Left ventricle myocardium inferior (tissue), 1 donor: Measurements from ENCODE around the gene HS6ST2. TPM values are rescaled to one million over a fixed set of nuclear protein-coding genes. Genes with fewer than 3 reads are reported as not detected.
"Not testable (repeated sequence)": the region's sequence is repeated elsewhere in the genome, so short reads cannot be mapped to it uniquely, and the experiment has no call there.

Experiments
- DNase-seq: peaks from one replicate; pipeline ENCODE4 v3.0.0-alpha.2; 2020
- H3K27ac ChIP-seq: fragments of 200-600 bp; replicated peaks from 2 replicates; pipeline ENCODE4 v1.8.0; 2021
- H3K27me3 ChIP-seq: fragments of 200-600 bp; 2 replicates; pipeline ENCODE4 v1.8.0; 2021; ENCODE audit warnings: low read depth
- H3K36me3 ChIP-seq: fragments of 200-600 bp; 2 replicates; pipeline ENCODE4 v1.8.0; 2021
- H3K4me1 ChIP-seq: fragments of 200-600 bp; 2 replicates; pipeline ENCODE4 v1.8.0; 2021
- H3K4me3 ChIP-seq: fragments of 200-600 bp; 2 replicates; pipeline ENCODE4 v1.8.0; 2021; ENCODE audit warnings: mild to moderate bottlenecking, moderate library complexity
- H3K9me3 ChIP-seq: fragments of 200-600 bp; replicated peaks from 2 replicates; pipeline ENCODE4 v1.8.0; 2021
- intact Hi-C: fragments of 100-400 bp; cut with micrococcal nuclease; formaldehyde crosslinking; loops from one replicate; pipeline ENCODE4 v1.11.0; 2022
- total RNA-seq: library from RNA; stranded (reverse); fragmentation: NEBNext Ultra II Directional; extraction: Animal tissue kit (Norgen Biotek cat#: 25700); gene quantifications from one replicate; pipeline ENCODE4 v1.2.1, GENCODE V29; 2021
- TF ChIP-seq, protein P1 (sequence below): fragments of 200-600 bp; IDR thresholded peaks from 2 replicates; pipeline ENCODE4 v1.8.0; 2021; ENCODE audit warnings: antibody characterized with exemption, mild to moderate bottlenecking, borderline replicate concordance
- donor health status: DM: no; HTN: yes; CAD: no; lungs with severe emphysema.

Gene HS6ST2
- total RNA-seq, 1 donor from 2014 or later: 0.19 TPM

DNA sequence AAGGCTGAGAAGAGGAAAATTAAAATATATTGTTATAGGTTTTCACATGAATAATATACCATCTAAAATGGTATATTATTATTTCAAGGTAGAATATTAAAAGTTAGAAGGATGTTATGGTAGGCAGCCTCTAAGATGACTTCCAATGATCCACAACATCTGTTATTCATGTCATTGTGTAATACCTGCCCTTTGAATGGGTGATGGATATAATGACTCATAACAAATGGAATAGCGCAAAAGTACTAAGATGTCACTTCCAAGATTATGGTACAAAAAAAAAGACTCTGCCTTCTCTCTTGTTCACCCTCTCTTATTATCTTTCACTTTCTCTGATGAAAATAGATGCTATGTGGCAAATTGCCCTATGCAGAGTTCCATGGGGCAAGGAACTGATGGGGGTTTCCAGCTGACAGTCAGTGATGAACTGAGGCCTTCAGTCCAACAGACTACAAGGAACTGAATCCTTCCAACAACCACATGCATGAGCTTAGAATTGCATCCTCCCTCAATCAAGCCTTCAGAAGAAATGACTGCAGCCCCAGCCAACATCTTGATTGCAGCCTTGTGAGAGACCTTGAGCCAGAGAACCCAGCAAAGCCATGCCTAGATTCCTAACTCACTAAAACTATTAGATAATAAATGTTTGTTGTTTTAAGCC lies 57.7 kb downstream of the HS6ST2 start:
- Histone ChIP-seq H3K27me3 (no peaks in the 10 kb centered on the region), H3K9me3 (no peaks in the 10 kb centered on the region), H3K4me3 (no peak overlapping the region), H3K36me3 (no peaks in the 10 kb centered on the region), H3K27ac (no peak overlapping the region), H3K4me1 (no peaks in the 10 kb centered on the region)
- TF ChIP-seq, protein P1, sequence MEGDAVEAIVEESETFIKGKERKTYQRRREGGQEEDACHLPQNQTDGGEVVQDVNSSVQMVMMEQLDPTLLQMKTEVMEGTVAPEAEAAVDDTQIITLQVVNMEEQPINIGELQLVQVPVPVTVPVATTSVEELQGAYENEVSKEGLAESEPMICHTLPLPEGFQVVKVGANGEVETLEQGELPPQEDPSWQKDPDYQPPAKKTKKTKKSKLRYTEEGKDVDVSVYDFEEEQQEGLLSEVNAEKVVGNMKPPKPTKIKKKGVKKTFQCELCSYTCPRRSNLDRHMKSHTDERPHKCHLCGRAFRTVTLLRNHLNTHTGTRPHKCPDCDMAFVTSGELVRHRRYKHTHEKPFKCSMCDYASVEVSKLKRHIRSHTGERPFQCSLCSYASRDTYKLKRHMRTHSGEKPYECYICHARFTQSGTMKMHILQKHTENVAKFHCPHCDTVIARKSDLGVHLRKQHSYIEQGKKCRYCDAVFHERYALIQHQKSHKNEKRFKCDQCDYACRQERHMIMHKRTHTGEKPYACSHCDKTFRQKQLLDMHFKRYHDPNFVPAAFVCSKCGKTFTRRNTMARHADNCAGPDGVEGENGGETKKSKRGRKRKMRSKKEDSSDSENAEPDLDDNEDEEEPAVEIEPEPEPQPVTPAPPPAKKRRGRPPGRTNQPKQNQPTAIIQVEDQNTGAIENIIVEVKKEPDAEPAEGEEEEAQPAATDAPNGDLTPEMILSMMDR: no peak
- no peak for DNase-seq
- intact Hi-C loops: no loop called here

DNA sequence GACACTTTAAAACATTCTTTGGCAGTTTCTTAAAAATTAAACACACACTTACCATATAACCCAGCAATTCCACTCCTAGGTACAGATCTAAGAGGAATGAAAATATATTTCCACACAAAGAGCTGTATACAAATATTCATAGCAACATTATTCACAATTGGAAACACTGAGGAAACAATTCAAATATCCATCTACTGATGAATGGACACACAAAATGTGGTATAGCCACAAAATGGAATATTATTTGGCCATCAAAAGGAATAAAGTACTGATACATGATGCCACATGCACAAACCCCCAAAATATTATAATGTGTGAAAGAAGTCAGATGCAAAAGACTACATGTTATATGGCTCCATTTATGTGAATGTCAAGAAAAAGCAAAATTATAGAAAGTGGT lies 70.9 kb downstream of the HS6ST2 start:
- no peak overlapping the region for H3K4me3 ChIP-seq
- H3K27me3 ChIP-seq: no peaks in the 10 kb centered on the region
- no peak overlapping the region for H3K27ac ChIP-seq
- H3K36me3 ChIP-seq: no peaks in the 10 kb centered on the region
- no peak for DNase-seq
- no peaks in the 10 kb centered on the region for H3K9me3 ChIP-seq
- TF ChIP-seq, protein P1: no peak
- H3K4me1 ChIP-seq: no peaks in the 10 kb centered on the region
- intact Hi-C loops: no loop called here

DNA sequence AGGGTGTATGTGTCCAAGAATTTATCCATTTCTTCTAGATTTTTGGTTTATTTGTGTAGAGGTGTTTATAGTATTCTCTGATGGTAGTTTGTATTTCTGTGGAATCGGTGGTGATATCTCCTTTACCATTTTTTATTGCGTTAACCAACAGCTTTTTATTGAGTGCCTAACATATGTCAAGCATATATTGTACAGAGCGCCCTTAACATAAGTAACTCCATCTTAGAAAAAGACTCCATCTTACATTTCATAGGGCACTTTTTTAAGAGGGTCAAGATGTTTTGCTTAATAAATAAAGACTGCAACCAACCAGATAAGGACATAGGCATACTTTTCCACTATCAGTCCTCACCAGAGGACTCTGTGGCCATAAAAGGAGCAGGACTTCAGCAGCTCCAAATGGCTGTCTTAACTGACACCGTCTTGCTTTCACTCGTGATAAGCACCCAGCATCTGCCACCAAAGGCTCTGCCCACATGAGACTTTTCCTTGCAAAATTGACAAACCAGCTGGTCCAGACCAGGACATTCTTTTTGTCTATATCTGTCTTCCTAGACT lies 75.0 kb downstream of the HS6ST2 start:
- Histone ChIP-seq H3K4me3 (no peak overlapping the region), H3K36me3 (no peaks in the 10 kb centered on the region), H3K27ac (no peak overlapping the region)

DNA sequence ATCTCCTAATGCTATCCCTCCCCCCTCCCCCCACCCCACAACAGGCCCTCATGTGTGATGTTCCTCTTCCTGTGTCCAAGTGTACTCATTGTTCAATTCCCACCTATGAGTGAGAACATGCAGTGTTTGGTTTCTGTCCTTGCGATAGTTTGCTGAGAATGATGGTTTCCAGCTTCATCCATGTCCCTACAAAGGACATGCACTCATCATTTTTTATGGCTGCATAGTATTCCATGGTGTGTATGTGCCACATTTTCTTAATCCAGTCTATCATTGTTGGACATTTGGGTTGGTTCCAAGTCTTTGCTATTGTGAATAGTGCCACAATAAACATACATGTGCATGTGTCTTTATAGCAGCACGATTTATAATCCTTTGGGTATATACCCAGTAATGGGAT lies 77.7 kb downstream of the HS6ST2 start:
- H3K4me3 ChIP-seq, H3K36me3 ChIP-seq, DNase-seq, H3K27me3 ChIP-seq, intact Hi-C loops, H3K27ac ChIP-seq, H3K9me3 ChIP-seq, H3K4me1 ChIP-seq: not testable (repeated sequence)

More for the DNA sequence above, 75.0 kb downstream of the HS6ST2 start:
- TF ChIP-seq, protein P1: no peak
- DNase-seq: no peak
- Histone ChIP-seq H3K9me3 (no peaks in the 10 kb centered on the region), H3K4me1 (no peaks in the 10 kb centered on the region), H3K27me3 (no peaks in the 10 kb centered on the region)
- intact Hi-C loops: no loop called here

DNA sequence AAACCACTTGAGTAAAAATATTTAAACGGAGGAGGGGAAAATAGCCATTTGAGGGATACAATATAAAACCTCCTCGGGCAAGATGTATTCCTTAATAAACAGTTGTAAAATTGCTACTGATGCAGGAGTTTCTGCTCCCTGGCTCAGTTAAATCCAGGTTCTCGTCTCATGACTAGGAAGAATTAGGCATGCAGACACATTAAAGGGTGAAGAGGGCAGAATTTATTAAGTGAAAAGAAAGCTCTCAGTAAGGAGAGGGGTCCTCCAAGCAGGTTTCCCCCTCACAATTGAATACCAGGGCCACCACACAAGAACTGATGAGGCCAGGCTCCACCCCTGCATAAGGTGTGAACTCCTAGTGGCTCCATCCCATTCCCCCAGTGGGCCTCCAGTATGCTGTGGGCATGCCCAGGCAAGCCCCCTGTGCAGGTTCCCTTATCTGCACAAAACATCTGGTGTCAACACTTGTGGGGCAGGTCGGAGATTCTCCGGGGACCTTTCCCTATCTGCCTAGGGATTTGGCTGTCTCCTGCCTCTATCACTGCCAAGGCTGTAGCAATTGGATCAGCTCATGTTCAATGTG lies 80.4 kb downstream of the HS6ST2 start:
- TF ChIP-seq, protein P1: no peak
- no peak for DNase-seq
- no peaks in the 10 kb centered on the region for H3K4me1 ChIP-seq

More for the DNA sequence above, 80.4 kb downstream of the HS6ST2 start:
- Histone ChIP-seq H3K27ac (no peak overlapping the region), H3K36me3 (no peaks in the 10 kb centered on the region), H3K9me3 (no peaks in the 10 kb centered on the region), H3K4me3 (no peak overlapping the region), H3K27me3 (no peaks in the 10 kb centered on the region)
- intact Hi-C loops: no loop called here
